Suprapubic skin (tissue), 4 donors: Measurements from ENCODE around the gene ATIC.

Experiments used
- EP300 ChIP-seq: sonication (generic); formaldehyde crosslinking; IDR thresholded peaks from one replicate; pipeline ENCODE4 v1.6.1; 2017; ENCODE audit warnings: antibody characterized with exemption
- POLR2A ChIP-seq, 2 donors: fragments of 450-650 bp; IDR thresholded peaks; one replicate each; pipeline ENCODE4 v1.6.1; 2017; ENCODE audit warnings: antibody characterized with exemption in 2 of 2, mild to moderate bottlenecking in 2 of 2, moderate library complexity in 2 of 2
- POLR2AphosphoS5 ChIP-seq, 3 donors: sonication (generic); formaldehyde crosslinking; IDR thresholded peaks; one replicate each; pipeline ENCODE4 v1.6.1; 2017; ENCODE audit warnings: antibody characterized with exemption in 3 of 3
- TF ChIP-seq, protein P1 (sequence below), 2 donors: fragments of 200-600 bp in 1 of 2; fragments of 450-650 bp in 1 of 2; sonication (generic) in 1 of 2; IDR thresholded peaks; one replicate each; pipeline ENCODE4 v1.5.1; 2016 to 2019; ENCODE audit warnings: antibody characterized with exemption in 2 of 2, mild to moderate bottlenecking in 1 of 2, moderate library complexity in 1 of 2

DNA sequence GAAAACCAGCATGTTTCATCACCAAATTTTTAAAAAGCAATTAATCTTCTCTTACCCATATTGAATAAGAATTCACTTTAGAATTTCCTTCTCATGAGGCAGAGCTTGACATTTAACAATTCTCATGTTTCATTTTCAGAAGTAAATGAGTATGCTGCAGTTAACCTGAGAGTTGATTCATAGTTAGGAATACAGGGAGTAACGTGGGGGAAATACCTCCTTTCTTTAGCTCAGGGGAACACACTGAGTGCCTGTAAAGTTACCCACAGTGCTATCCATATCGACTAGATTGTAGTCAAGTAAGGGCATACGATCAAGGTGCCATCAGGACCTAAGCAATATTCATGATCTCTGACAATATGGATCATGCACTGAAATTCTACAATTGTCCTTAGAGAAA, 38.9 kb upstream of the ATIC start:
- TF ChIP-seq, protein P1, sequence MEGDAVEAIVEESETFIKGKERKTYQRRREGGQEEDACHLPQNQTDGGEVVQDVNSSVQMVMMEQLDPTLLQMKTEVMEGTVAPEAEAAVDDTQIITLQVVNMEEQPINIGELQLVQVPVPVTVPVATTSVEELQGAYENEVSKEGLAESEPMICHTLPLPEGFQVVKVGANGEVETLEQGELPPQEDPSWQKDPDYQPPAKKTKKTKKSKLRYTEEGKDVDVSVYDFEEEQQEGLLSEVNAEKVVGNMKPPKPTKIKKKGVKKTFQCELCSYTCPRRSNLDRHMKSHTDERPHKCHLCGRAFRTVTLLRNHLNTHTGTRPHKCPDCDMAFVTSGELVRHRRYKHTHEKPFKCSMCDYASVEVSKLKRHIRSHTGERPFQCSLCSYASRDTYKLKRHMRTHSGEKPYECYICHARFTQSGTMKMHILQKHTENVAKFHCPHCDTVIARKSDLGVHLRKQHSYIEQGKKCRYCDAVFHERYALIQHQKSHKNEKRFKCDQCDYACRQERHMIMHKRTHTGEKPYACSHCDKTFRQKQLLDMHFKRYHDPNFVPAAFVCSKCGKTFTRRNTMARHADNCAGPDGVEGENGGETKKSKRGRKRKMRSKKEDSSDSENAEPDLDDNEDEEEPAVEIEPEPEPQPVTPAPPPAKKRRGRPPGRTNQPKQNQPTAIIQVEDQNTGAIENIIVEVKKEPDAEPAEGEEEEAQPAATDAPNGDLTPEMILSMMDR (IDR thresholded peaks at IDR 0.05), result no peak
- TF ChIP-seq POLR2A (IDR thresholded peaks at IDR 0.05), result no peak
- TF ChIP-seq POLR2AphosphoS5 (IDR thresholded peaks at IDR 0.05), result no peak
- no peak for TF ChIP-seq EP300
